OCI-LY3 (cell line): Measurements from ENCODE around the gene ZMYND19.
"Not testable (repeated sequence)": the region's sequence is repeated elsewhere in the genome, so short reads cannot be mapped to it uniquely, and the experiment has no call there.

Source experiments
- H2AFZ ChIP-seq: fragments of 200-600, 300-600 bp; shearing (Covaris generic); 2 replicates; pipeline ENCODE4 v1.6.0; 2014; ENCODE audit warnings: antibody characterized with exemption, low read depth, low read length
- H3K27ac ChIP-seq: fragments of 200-600, 300-600 bp; sonication (generic); 2 replicates; pipeline ENCODE4 v1.5.1; 2014; ENCODE audit warnings: mild to moderate bottlenecking, low read length, moderate library complexity, mixed read lengths
- H3K27me3 ChIP-seq: fragments of 200-600, 300-600 bp; sonication (generic); 2 replicates; pipeline ENCODE4 v1.6.1; 2014; ENCODE audit warnings: low read depth, low read length, mixed read lengths
- H3K36me3 ChIP-seq: fragments of 200-600, 300-600 bp; sonication (generic); replicated peaks from 2 replicates; pipeline ENCODE3; 2014; ENCODE audit warnings: low read depth, low read length, mixed read lengths
- H3K4me1 ChIP-seq: fragments of 300-600, 200-600 bp; sonication (generic); 2 replicates; pipeline ENCODE4 v1.6.1; 2014; ENCODE audit warnings: low read length, mixed read lengths
- H3K4me2 ChIP-seq: fragments of 200-600, 300-600 bp; sonication (generic); 2 replicates; pipeline ENCODE4 v1.6.1; 2014; ENCODE audit warnings: low read length, mixed read lengths
- H3K4me3 ChIP-seq: fragments of 300-600, 200-600 bp; sonication (generic); 2 replicates; pipeline ENCODE4 v1.5.1; 2014; ENCODE audit warnings: antibody characterized with exemption, mild to moderate bottlenecking, low read length, moderate library complexity
- H3K79me2 ChIP-seq: fragments of 300-600, 200-600 bp; shearing (Covaris generic); 2 replicates; pipeline ENCODE4 v1.6.1; 2014; ENCODE audit warnings: mild to moderate bottlenecking, low read length, mixed read lengths
- H3K9ac ChIP-seq: fragments of 300-600, 200-600 bp; shearing (Covaris generic); 2 replicates; pipeline ENCODE4 v1.6.0; 2014; ENCODE audit warnings: mild to moderate bottlenecking, low read length, moderate library complexity
- H3K9me3 ChIP-seq: fragments of 200-600, 300-600 bp; shearing (Covaris generic); 2 replicates; pipeline ENCODE4 v1.6.1; 2014; ENCODE audit warnings: low read length, mixed read lengths; ENCODE audit not compliant: insufficient read depth
- H4K20me1 ChIP-seq: fragments of 200-600, 300-600 bp; sonication (generic); 2 replicates; pipeline ENCODE4 v1.6.1; 2016; ENCODE audit warnings: low read length, mixed read lengths; ENCODE audit not compliant: insufficient read depth
- CTCF ChIP-seq: fragments of 200-600, 300-600 bp; sonication (generic); IDR thresholded peaks from 2 replicates; pipeline ENCODE4 v1.5.1; 2014; ENCODE audit warnings: antibody characterized with exemption, low read length, low read depth
- EZH2phosphoT487 ChIP-seq: fragments of 200-600 bp; shearing (Covaris generic); IDR thresholded peaks from 2 replicates; pipeline ENCODE4 v1.6.1; 2018; ENCODE audit warnings: antibody characterized with exemption, mixed run types, low read depth

ZMYND19 gene

GRCh38 chr9:137632230-137633161 lies 42.2 kb upstream of the ZMYND19 start:
- Histone ChIP-seq H3K27me3 (no peaks in the 10 kb centered on the region), H2AFZ (no peak overlapping the region), H3K9me3 (no peaks in the 10 kb centered on the region), H3K4me1 (no peaks in the 10 kb centered on the region), H3K9ac (no peak overlapping the region), H3K79me2 (peaks cover 97% of the 10 kb centered on the region), H4K20me1 (peaks cover 43% of the 10 kb centered on the region), H3K36me3 (peaks cover 4% of the 10 kb centered on the region), H3K4me3 (no peak overlapping the region), H3K4me2 (no peak overlapping the region), H3K27ac (no peak overlapping the region)
- no peak for TF ChIP-seq EZH2phosphoT487

GRCh38 chr9:137631345-137632229 lies 41.3 kb upstream of the ZMYND19 start:
- H4K20me1 ChIP-seq = peaks cover 43% of the 10 kb centered on the region
- H3K27me3 ChIP-seq = no peaks in the 10 kb centered on the region
- no peaks in the 10 kb centered on the region for H3K4me1 ChIP-seq
- no peak for TF ChIP-seq EZH2phosphoT487
- TF ChIP-seq CTCF = no peak
- H3K4me2 ChIP-seq = no peak overlapping the region
- H3K79me2 ChIP-seq = peaks cover 97% of the 10 kb centered on the region
- no peak overlapping the region for H2AFZ ChIP-seq
- no peak overlapping the region for H3K27ac ChIP-seq
- no peaks in the 10 kb centered on the region for H3K9me3 ChIP-seq
- H3K9ac ChIP-seq = no peak overlapping the region
- no peak overlapping the region for H3K4me3 ChIP-seq
- H3K36me3 ChIP-seq = peaks cover 4% of the 10 kb centered on the region

GRCh38 chr9:137630679-137631078 lies 40.4 kb upstream of the ZMYND19 start:
- TF ChIP-seq EZH2phosphoT487 (no peak), CTCF (no peak)
- no peaks in the 10 kb centered on the region for H3K4me1 ChIP-seq
- H4K20me1 ChIP-seq = peaks cover 38% of the 10 kb centered on the region
- H3K9me3 ChIP-seq = no peaks in the 10 kb centered on the region
- H3K4me3 ChIP-seq = no peak overlapping the region
- H3K9ac ChIP-seq = no peak overlapping the region
- H3K4me2 ChIP-seq = no peak overlapping the region
- H3K79me2 ChIP-seq = peaks cover 99% of the 10 kb centered on the region
- H3K27me3 ChIP-seq = no peaks in the 10 kb centered on the region
- no peak overlapping the region for H2AFZ ChIP-seq
- no peak overlapping the region for H3K27ac ChIP-seq
- peaks cover 4% of the 10 kb centered on the region for H3K36me3 ChIP-seq

- Histone ChIP-seq H3K36me3 (peaks cover 4% of the 10 kb centered on the region), H4K20me1 (peaks cover 42% of the 10 kb centered on the region), H3K27me3 (no peaks in the 10 kb centered on the region), H3K79me2 (peaks cover 99% of the 10 kb centered on the region), H3K27ac (no peak overlapping the region), H3K4me1 (no peaks in the 10 kb centered on the region), H3K9ac (no peak overlapping the region), H3K4me2 (no peak overlapping the region), H2AFZ (no peak overlapping the region), H3K9me3 (no peaks in the 10 kb centered on the region), H3K4me3 (no peak overlapping the region)
- TF ChIP-seq CTCF = no peak
- no peak for TF ChIP-seq EZH2phosphoT487
These were observed 39.8 kb upstream of the ZMYND19 start for GRCh38 chr9:137630126-137630525.

GRCh38 chr9:137627406-137627805 lies 37.1 kb upstream of the ZMYND19 start:
- not testable (repeated sequence) for H3K27me3 ChIP-seq, H3K27ac ChIP-seq, H3K4me2 ChIP-seq, H3K4me3 ChIP-seq, H3K36me3 ChIP-seq, H3K9ac ChIP-seq, H3K4me1 ChIP-seq, H3K9me3 ChIP-seq, H2AFZ ChIP-seq
- Histone ChIP-seq H4K20me1 (peaks cover 34% of the 10 kb centered on the region), H3K79me2 (peaks cover 100% of the 10 kb centered on the region)
